ENCODE data around the gene UGT1A4. TPM values are rescaled to one million over a fixed set of nuclear protein-coding genes. Genes with fewer than 3 reads are reported as not detected.
"Not testable (repeated sequence)": the region's sequence is repeated elsewhere in the genome, so short reads cannot be mapped to it uniquely, and the experiment has no call there.

The UGT1A4 gene
- total and polyA plus RNA-seq, 9 donors, result not detected

DNA sequence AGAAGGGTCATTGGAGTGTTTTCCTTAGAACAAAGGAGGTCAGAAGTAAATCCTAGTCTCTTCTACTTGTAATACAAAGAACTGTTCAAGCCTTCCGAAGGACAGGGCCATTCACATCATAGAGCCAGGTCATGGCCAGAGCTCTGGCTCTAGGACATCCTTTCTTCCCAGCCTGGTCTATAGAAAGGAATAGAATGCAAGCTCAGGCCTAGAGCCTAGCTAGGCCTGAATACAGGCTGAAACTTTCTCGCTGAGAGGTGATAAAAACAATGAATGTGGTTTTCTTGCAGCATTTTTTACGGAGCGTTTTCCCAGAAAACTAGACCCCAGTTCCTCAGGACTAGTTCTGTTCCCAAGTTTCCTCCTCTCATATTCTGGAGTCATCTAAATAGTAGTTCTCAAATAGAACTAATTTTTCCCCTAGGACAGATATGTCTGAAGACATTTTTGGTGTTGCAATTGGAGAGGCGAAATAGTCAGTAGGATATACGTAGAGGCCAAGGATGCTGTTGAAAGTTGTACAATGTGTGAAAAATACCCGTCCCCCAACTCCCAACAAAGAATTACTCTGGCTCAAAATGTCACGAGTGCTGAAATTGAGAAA, 19.0 kb upstream of the UGT1A4 start:
- H3K9me3 ChIP-seq (replicated peaks; ENCODE audit: control insufficient read depth, low read depth, low read length), result no peaks in the 10 kb centered on the region
- H3K4me3 ChIP-seq (ENCODE audit: low read length), result no peak overlapping the region
- DNase-seq, result no peak
- no peak overlapping the region for H3K27ac ChIP-seq (ENCODE audit: low read length)
- no peaks in the 10 kb centered on the region for H3K4me1 ChIP-seq (ENCODE audit: control insufficient read depth, insufficient read depth, low read length)
- H3K36me3 ChIP-seq (ENCODE audit: control insufficient read depth, insufficient read depth, low read length), result no peaks in the 10 kb centered on the region
- H3K27me3 ChIP-seq (ENCODE audit: control insufficient read depth, insufficient read depth, low read length), result peaks cover 3% of the 10 kb centered on the region
- no CpG with 5 or more reads among the region's 8 CpGs for WGBS (ENCODE audit: insufficient coverage)

DNA sequence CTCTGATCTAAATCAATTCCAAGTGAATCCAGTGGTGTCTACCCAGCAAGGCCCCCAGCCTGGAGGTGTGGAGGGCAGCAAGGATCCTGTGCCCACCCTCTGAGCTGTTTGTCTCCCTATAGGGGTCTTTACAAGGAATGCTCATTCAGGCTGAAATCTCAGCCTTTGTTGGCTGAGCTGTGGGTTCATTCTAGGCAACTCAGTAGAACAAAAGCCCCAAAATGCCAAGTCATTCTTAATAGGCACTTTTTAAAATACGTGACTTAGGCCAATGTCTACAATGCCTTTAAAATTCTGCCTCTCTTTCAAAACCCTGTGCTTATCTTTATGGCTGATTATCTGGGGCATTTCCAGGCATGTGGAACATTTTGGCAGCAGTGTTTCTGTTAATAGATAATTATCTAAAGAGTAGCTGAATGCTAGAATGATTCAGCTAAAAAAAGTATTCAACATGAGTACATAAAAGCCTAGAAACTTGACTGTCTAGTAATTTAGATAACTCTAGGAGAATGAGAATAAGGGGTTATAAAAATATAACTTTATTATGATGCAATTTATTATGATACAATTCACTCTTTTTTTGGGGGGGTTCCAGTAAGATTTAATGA, 18.4 kb upstream of the UGT1A4 start:
- H3K27ac ChIP-seq (ENCODE audit: low read length), result no peak overlapping the region
- no CpG with 5 or more reads among the region's 1 CpG for WGBS (ENCODE audit: insufficient coverage)
- peaks cover 3% of the 10 kb centered on the region for H3K27me3 ChIP-seq (ENCODE audit: control insufficient read depth, insufficient read depth, low read length)
- no peaks in the 10 kb centered on the region for H3K4me1 ChIP-seq (ENCODE audit: control insufficient read depth, insufficient read depth, low read length)
- peak; percentile 7 for DNase-seq
- no peaks in the 10 kb centered on the region for H3K36me3 ChIP-seq (ENCODE audit: control insufficient read depth, insufficient read depth, low read length)
- no peak overlapping the region for H3K4me3 ChIP-seq (ENCODE audit: low read length)
- no peaks in the 10 kb centered on the region for H3K9me3 ChIP-seq (replicated peaks; ENCODE audit: control insufficient read depth, low read depth, low read length)

GRCh38 chr2:233700842-233701241, 17.7 kb upstream of the UGT1A4 start:
- not testable (repeated sequence) for H3K4me1 ChIP-seq (ENCODE audit: control insufficient read depth, insufficient read depth, low read length); H3K27ac ChIP-seq (ENCODE audit: low read length); H3K9me3 ChIP-seq (replicated peaks; ENCODE audit: control insufficient read depth, low read depth, low read length); H3K27me3 ChIP-seq (ENCODE audit: control insufficient read depth, insufficient read depth, low read length); H3K4me3 ChIP-seq (ENCODE audit: low read length); H3K36me3 ChIP-seq (ENCODE audit: control insufficient read depth, insufficient read depth, low read length); DNase-seq
- no CpG with 5 or more reads among the region's 5 CpGs for WGBS (ENCODE audit: insufficient coverage)

DNA sequence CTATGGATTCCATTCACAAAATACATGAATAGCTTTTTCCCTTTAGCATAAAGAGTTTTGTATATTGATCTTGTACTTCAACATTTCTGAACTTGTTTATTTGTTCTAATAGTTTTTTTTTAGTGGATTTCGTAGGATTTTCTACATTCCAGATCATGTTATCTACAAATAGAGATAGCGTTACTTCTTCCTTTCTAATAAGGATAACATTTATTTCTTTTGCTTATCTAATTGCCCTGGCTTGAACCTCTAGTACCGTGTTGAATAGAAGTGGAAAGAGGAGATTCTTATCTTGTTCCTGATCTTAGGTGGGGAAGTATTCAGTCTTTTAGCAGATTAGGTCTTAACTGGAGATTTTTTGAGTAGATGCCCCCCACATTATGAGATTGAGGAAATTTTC, 16.3 kb upstream of the UGT1A4 start:
- no peaks in the 10 kb centered on the region for H3K9me3 ChIP-seq (replicated peaks; ENCODE audit: control insufficient read depth, low read depth, low read length)
- H3K27me3 ChIP-seq (ENCODE audit: control insufficient read depth, insufficient read depth, low read length), result peaks cover 3% of the 10 kb centered on the region
- H3K36me3 ChIP-seq (ENCODE audit: control insufficient read depth, insufficient read depth, low read length), result no peaks in the 10 kb centered on the region
- H3K4me3 ChIP-seq (ENCODE audit: low read length), result no peak overlapping the region
- no peak overlapping the region for H3K27ac ChIP-seq (ENCODE audit: low read length)
- H3K4me1 ChIP-seq (ENCODE audit: control insufficient read depth, insufficient read depth, low read length), result peaks cover 3% of the 10 kb centered on the region
- DNase-seq, result no peak
- WGBS (ENCODE audit: insufficient coverage), result no CpG with 5 or more reads among the region's 3 CpGs

DNA sequence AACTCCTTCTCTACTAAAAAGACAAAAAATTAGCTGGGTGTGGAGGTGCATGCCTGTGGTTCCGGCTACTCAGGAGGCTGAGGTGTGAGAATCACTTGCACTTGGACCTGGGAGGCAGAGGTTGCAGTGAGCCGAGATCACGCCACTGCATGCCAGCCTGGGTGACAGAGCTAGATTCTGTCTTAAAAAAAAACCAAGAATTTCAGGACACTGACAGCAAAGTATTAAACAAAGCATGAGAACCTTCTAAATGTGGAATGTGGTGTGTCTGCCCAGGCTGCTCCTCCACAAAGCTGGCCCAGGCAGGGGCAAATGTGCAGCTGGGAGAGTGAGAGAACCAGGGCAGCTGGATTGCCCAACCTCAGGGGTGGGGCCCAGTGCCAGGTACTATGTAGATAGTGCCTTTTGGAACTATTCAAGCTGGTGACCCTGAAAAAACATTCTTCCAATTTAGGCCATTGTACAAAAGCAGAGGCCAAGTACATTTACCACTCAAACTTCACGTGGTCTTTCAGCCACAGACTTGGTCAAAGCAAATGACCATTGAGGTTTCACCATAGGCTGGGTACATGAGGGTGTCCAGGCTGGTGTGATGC, 12.5 kb upstream of the UGT1A4 start:
- Histone ChIP-seq H3K4me1 (ENCODE audit: control insufficient read depth, insufficient read depth, low read length) (peaks cover 3% of the 10 kb centered on the region), H3K4me3 (ENCODE audit: low read length) (no peak overlapping the region), H3K36me3 (ENCODE audit: control insufficient read depth, insufficient read depth, low read length) (no peaks in the 10 kb centered on the region), H3K27me3 (ENCODE audit: control insufficient read depth, insufficient read depth, low read length) (no peaks in the 10 kb centered on the region), H3K9me3 (replicated peaks; ENCODE audit: control insufficient read depth, low read depth, low read length) (no peaks in the 10 kb centered on the region), H3K27ac (ENCODE audit: low read length) (no peak overlapping the region)
- 40% methylated on average over 3 of the region's 4 CpGs for WGBS (ENCODE audit: insufficient coverage)
- peak; percentile 4 for DNase-seq

- Histone ChIP-seq H3K4me1 (ENCODE audit: control insufficient read depth, insufficient read depth, low read length) (peaks cover 3% of the 10 kb centered on the region), H3K9me3 (replicated peaks; ENCODE audit: control insufficient read depth, low read depth, low read length) (no peaks in the 10 kb centered on the region), H3K27me3 (ENCODE audit: control insufficient read depth, insufficient read depth, low read length) (no peaks in the 10 kb centered on the region), H3K27ac (ENCODE audit: low read length) (no peak overlapping the region), H3K4me3 (ENCODE audit: low read length) (no peak overlapping the region), H3K36me3 (ENCODE audit: control insufficient read depth, insufficient read depth, low read length) (no peaks in the 10 kb centered on the region)
- DNase-seq, result no peak
- WGBS (ENCODE audit: insufficient coverage), result no CpG with 5 or more reads among the region's 1 CpG
Measured at GRCh38 chr2:233706720-233707119, 11.8 kb upstream of the UGT1A4 start.

GRCh38 chr2:233707940-233708644, 10.4 kb upstream of the UGT1A4 start:
- DNase-seq, result no peak
- Histone ChIP-seq H3K4me3 (ENCODE audit: low read length) (no peak overlapping the region), H3K27me3 (ENCODE audit: control insufficient read depth, insufficient read depth, low read length) (no peaks in the 10 kb centered on the region), H3K9me3 (replicated peaks; ENCODE audit: control insufficient read depth, low read depth, low read length) (no peaks in the 10 kb centered on the region), H3K36me3 (ENCODE audit: control insufficient read depth, insufficient read depth, low read length) (no peaks in the 10 kb centered on the region), H3K27ac (ENCODE audit: low read length) (no peak overlapping the region), H3K4me1 (ENCODE audit: control insufficient read depth, insufficient read depth, low read length) (peaks cover 3% of the 10 kb centered on the region)
- whole genome bisulfite sequencing (ENCODE audit: insufficient coverage), result 90% methylated on average over 2 of the region's 10 CpGs

- WGBS (ENCODE audit: insufficient coverage), result 80% methylated on average over 3 of the region's 5 CpGs
- Histone ChIP-seq H3K4me1 (ENCODE audit: control insufficient read depth, insufficient read depth, low read length) (peaks cover 3% of the 10 kb centered on the region), H3K4me3 (ENCODE audit: low read length) (no peak overlapping the region), H3K27ac (ENCODE audit: low read length) (no peak overlapping the region), H3K27me3 (ENCODE audit: control insufficient read depth, insufficient read depth, low read length) (no peaks in the 10 kb centered on the region), H3K36me3 (ENCODE audit: control insufficient read depth, insufficient read depth, low read length) (no peaks in the 10 kb centered on the region), H3K9me3 (replicated peaks; ENCODE audit: control insufficient read depth, low read depth, low read length) (no peaks in the 10 kb centered on the region)
- no peak for DNase-seq
Measured at GRCh38 chr2:233708942-233709341, 9.6 kb upstream of the UGT1A4 start.

DNA sequence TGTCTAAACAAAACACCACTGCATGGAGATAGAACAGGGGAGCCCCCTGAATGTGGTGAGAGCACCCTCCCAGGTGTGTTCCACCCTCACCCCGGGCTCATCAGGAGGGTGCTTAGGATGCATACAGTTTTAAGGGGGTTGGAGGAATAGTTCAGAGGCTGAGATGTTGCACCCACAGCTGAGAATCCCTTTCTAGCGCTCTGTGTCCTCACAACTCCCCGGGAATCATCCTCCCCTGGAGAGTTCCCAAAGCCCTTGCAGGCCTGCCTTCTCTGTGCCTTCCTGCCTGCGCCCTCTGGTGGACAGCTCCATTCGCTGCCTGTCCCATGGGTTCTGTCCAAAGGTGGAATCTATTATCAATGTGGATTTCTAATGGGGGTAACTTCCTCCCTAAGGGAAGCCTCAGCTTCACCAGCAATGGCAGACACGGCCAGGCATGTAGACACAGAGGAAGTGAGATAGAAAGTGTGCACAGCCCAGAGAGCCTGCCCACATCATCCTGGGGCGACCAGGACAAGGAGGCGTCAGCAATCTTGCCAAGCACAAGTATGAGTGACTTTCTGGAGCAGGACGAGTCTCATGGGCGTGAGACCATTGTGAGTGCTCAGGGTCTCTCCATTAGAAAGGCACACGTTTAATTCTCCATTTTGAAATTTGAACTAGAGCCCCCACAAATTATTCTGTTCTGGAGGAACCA, 7.1 kb upstream of the UGT1A4 start:
- H3K4me1 ChIP-seq (ENCODE audit: control insufficient read depth, insufficient read depth, low read length), result peaks cover 3% of the 10 kb centered on the region
- H3K36me3 ChIP-seq (ENCODE audit: control insufficient read depth, insufficient read depth, low read length), result no peaks in the 10 kb centered on the region
- no peak overlapping the region for H3K4me3 ChIP-seq (ENCODE audit: low read length)
- no peak overlapping the region for H3K27ac ChIP-seq (ENCODE audit: low read length)
- 54% methylated on average over 7 of the region's 11 CpGs for WGBS (ENCODE audit: insufficient coverage)
- no peaks in the 10 kb centered on the region for H3K27me3 ChIP-seq (ENCODE audit: control insufficient read depth, insufficient read depth, low read length)
- H3K9me3 ChIP-seq (replicated peaks; ENCODE audit: control insufficient read depth, low read depth, low read length), result no peaks in the 10 kb centered on the region
- peak; percentile 52 for DNase-seq
